Activated CD4-positive, alpha-beta T cell treated with anti-CD3 and anti-CD28 coated beads, Interleukin-2, amount 50 U/mL, for 16 hours (primary cell): Measurements from ENCODE around the gene ACTN2.

Experiments
- DNase-seq: peaks from one replicate; pipeline ENCODE4 v3.0.0-alpha.2; 2020

Gene ACTN2

GRCh38 chr1:236785477-236785876 is 99.2 kb downstream of the ACTN2 start:
- DNase-seq: no peak

DNA sequence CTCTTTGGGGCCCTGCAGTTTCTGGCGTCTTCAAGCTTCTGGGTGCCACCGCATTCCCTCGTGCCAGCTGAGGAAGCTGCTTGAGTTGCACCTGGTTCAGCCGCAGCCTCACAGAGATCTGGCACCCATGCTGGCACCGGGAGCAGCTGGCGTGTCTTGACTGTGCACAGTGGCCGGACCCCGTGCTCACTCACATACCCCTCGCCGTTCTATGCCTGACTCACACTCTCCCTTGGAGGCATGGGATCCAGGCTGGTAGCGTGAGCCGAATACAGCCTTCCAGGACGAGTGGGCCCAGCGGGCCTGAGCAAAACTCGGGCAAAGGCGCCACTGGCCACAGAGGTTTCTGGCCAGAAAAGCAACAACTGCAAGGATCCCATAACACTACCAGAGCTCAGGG is 100.2 kb downstream of the ACTN2 start:
- no peak for DNase-seq

GRCh38 chr1:236794585-236795034 is 108.3 kb downstream of the ACTN2 start:
- no peak for DNase-seq

- peak; percentile 99 for DNase-seq
These were observed 108.9 kb downstream of the ACTN2 start, which contains the start of gene MTR for GRCh38 chr1:236795035-236795756. Gene MTR, plus strand, starts transcription at chr1:236795292. Its CDS starts 412 bp downstream, at chr1:236795704.

DNA sequence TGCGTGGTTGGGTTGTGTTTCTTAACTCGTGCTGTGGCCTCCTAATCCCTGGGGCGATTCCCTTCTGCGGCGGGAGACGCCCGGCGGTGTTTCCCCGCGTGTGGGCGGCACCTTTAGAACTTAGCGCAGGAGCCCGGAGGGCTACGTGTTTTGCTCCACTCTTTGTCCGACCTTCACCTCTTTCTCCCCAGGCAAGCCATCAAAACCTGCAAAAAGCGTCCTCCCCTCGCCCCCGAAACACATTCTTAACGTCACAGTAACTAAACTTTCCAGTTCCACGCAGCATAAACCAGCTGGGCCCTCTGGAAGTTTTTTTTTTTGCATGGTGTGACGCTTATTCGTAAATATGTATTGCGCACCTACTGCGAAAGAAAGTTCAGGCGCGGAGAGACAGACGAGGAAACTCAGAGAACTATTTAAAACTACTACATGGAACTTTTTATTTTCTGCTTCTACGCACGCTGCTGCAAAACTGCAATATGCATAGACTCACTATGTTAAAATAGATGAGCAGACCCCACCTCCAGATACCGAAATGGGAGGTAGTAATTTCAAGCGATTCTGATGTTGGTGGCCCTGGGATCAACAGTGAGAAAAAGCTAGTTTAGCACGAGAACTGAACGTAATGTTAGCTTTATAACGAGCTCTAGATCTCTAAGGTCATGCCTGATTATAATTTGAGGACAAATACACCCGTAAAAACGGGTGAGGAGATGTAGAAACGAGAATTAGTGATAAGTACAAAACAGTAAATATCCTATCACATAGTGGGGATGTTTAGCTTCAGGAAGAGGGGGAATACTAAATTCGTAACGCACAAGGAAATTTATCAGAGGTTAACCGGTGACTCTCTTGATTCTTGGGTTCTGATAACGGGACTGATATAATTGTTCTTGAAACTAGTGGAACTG is 109.7 kb downstream of the ACTN2 start:
- DNase-seq: peak; percentile 28

DNA sequence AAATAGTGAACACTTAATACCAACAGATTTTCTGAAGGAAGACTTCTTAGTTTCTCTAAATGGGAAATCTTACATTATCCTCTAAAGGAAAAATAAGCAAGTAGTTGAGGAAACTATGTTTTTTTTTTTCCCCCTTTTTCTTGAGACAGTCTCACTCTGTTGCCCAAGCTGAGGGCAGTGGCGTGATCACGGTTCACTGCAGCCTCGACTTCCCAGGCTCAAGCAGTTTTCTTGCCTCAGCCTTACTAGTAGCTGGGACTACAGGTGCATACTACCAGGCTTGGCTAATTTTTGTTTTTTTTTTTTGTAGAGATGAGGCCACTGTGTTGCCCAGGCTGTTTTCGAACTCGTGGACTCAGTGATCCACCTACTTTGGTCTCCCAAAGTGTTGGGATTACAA is 112.7 kb downstream of the ACTN2 start:
- no peak for DNase-seq

- peak; percentile 56 for DNase-seq
These were observed 113.8 kb downstream of the ACTN2 start for GRCh38 chr1:236800002-236800620.

- DNase-seq: peak; percentile 20
These were observed 114.3 kb downstream of the ACTN2 start for GRCh38 chr1:236800623-236801022.

- no peak for DNase-seq
These were observed 116.0 kb downstream of the ACTN2 start for GRCh38 chr1:236802264-236802663.

DNA sequence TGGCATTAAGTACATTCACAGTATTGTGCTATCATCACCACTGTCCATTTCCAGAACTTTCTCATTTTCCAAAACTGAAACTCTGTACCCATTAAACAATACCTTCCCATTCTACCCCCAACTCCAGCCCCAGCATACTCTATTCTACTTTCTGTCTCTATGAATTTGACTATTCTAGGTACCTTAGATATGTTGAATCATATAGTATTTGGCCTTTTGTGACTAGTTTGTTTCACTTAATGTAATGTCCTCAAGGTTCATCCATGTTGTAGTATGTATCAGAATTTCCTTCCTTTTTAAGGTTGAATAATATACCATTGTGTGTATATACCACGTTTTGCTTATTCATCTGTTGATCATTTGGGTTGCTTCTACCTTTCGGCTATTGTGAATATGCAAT is 120.3 kb downstream of the ACTN2 start:
- DNase-seq: no peak

DNA sequence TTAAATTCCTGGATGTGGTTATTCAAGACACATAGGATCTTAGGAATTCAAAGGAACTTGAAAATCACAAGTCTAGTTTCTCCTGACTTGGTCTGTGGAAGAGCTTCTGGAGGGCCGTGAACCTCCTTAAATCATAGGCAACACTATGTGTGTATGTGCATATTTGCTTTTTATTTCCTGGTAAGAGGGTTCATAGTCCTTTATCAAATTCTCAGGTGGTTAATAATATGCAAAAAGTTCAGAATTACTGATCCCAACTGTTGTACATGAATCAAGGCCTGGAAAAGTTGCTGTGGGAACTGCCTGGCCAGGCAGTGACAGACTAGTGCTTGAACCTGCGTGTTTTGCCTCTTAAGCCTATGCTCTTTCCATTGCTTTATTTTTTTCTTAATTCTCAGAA is 121.7 kb downstream of the ACTN2 start:
- no peak for DNase-seq

- no peak for DNase-seq
These were observed 122.3 kb downstream of the ACTN2 start for GRCh38 chr1:236808564-236809130.

DNA sequence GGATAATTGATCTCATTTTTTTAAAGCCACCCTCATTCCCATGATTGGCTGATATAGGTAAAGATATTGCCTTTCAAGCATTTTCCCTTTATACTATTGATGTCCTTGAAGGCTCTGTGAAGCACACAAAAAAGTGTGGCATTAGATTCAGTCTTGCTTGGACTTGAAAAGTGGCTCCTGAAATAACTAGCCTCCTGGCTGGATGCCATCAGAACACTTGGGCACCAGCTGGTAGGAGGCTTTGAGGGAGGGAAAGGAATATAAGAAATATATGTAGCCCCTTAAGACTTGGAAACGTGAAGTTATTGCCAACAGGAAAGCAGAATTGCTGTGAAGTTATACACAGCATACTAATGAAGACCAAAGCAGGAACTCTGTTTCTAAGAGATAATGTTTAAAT is 122.8 kb downstream of the ACTN2 start:
- DNase-seq: no peak

GRCh38 chr1:236810018-236810417 is 123.7 kb downstream of the ACTN2 start:
- no peak for DNase-seq

GRCh38 chr1:236812334-236813030 is 126.2 kb downstream of the ACTN2 start:
- no peak for DNase-seq
